IgD-negative memory B cell (primary cell): ENCODE measurements around the gene RFX5. TPM values are rescaled to one million over a fixed set of nuclear protein-coding genes. Genes with fewer than 3 reads are reported as not detected.
"Not testable (repeated sequence)": the region's sequence is repeated elsewhere in the genome, so short reads cannot be mapped to it uniquely, and the experiment has no call there.

Source experiments
- H3K27ac Mint-ChIP-seq, 3 donors: one replicate each; pipeline ENCODE4 v1.8.0; 2020 to 2022; ENCODE audit warnings: mild to moderate bottlenecking in 3 of 3, mixed read lengths in 3 of 3, moderate library complexity in 1 of 3
- H3K27me3 Mint-ChIP-seq: one replicate; pipeline ENCODE4 v1.8.0; 2021; ENCODE audit warnings: mixed read lengths
- H3K36me3 Mint-ChIP-seq: one replicate; pipeline ENCODE4 v1.8.0; 2020; ENCODE audit warnings: mild to moderate bottlenecking, mixed read lengths
- H3K4me1 Mint-ChIP-seq, 3 donors: one replicate each; pipeline ENCODE4 v1.8.0; 2020 to 2022; ENCODE audit warnings: mixed read lengths in 3 of 3, mild to moderate bottlenecking in 1 of 3
- H3K4me3 Mint-ChIP-seq, 4 donors: one replicate each; pipeline ENCODE4 v1.8.0; 2020 to 2022; ENCODE audit warnings: mild to moderate bottlenecking in 4 of 4, mixed read lengths in 4 of 4, moderate library complexity in 3 of 4
- H3K9me3 Mint-ChIP-seq, 3 donors: one replicate each; pipeline ENCODE4 v1.8.0; 2020 to 2021; ENCODE audit warnings: mixed read lengths in 3 of 3, mild to moderate bottlenecking in 1 of 3
- polyA plus RNA-seq: library from polyadenylated mRNA; unstranded; fragments of 300-500 nt; fragmentation: Illumina TruSeq; gene quantifications from one replicate; pipeline ENCODE4 v1.2.3, GENCODE V29; 2021

The RFX5 gene
- polyA plus RNA-seq, 1 donor from 2014 or later = 106 TPM

DNA sequence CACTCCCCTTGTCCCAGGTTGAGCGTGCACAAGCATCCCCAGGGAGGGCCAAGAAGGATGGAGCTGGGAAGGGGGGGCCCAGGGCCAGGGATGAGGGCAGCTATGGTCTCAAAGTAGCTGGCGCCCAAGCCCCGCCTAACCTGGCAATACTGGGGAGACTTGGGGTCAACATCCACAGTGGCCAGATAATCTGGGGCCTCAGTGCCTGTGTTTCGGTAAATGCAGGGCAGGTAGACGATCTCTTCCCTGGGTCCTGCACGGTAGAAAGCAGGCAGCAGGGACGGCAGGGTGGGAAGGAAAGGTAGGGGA lies 22.2 kb upstream of the RFX5 start:
- Mint-ChIP-seq H3K36me3 (no peaks in the 10 kb centered on the region), H3K27me3 (no peaks in the 10 kb centered on the region), H3K27ac (no peak overlapping the region), H3K4me3 (no peak overlapping the region), H3K9me3 (no peaks in the 10 kb centered on the region), H3K4me1 (peaks cover 0 to 2% (median 0%) of the 10 kb centered on the region in 3 donors)

DNA sequence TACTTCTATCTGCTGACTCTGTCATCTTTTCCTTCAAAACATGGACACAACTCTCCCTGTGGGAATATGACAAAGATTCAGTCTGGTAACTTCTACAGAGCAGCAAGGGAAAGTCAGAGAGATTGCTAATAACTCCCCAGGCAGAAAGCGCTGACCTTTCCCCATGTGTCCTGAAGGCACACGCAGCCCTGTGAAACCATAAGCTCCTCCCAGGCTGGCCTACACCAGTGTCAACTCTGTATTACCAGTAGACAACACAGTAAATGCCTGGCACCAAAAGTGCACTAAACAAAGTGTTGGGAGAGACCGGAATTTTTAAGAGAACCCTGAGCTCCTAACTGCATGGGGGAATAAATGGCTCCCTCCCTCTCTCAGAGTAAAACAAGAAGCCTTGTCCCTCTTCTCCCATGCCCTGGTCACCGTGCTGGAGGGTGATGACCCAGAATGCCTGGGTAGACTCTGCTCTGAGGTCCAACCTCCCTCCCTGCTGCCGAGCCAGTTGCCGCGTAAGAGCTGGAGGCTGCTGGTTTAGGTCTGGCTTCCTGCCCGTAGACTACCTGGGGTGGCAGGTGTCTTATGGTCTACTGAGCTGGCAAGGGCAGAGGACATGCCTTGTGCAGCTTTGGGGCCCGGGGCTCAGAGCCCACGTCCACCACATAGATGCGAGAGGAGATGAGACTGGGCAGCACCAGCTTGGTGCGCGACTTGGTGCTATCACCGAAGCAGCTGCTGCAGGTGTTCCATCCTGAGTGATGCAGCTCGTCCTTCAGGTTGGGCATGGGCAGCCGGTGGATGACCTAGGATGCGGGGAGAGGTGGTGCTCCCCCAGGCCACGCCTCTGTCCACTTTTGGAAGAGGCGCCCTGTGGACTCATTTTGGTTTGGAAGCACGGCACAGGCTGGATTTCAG lies 21.6 kb upstream of the RFX5 start:
- H3K27me3 Mint-ChIP-seq = no peaks in the 10 kb centered on the region

DNA sequence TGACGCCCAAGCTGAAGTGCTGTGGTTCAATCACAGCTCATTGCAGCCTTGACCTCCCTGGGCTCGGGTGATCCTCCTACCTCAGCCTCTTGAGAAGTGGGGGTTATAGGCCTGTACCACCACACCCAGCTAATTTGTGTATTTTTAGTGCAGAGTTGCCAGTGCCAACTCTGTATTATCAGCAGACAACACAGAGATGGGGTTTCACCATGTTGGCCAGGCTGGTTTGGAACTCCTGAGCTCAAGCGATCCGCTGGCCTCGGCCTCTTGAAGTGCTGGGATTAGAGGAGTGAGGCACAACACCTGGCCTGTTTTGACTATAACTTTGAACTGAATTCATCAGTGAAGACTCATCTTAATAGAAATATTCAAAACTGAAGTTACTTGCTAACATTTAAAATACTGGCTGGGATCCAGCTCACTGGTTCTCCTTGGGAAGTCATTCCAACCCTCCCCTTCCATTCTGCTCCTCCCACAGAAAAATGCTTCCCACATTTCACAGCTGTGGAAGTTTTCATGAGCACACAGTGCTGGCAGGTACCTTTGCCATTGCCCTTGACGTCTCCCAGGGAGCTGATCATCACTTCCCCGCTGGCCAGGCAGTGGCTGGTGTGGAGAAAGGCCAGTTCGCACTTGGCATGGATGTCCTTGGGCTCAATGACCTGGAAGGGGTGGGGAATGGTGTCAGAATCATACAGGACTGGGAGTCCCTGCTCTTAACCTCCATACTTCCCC lies 20.8 kb upstream of the RFX5 start:
- H3K4me3 Mint-ChIP-seq = no peak overlapping the region
- H3K27me3 Mint-ChIP-seq = no peaks in the 10 kb centered on the region
- peak overlapping the region in 1 of 3 donors; percentile 5 for H3K27ac Mint-ChIP-seq
- no peaks in the 10 kb centered on the region for H3K9me3 Mint-ChIP-seq
- peaks cover 0 to 2% (median 0%) of the 10 kb centered on the region in 3 donors for H3K4me1 Mint-ChIP-seq
- H3K36me3 Mint-ChIP-seq = no peaks in the 10 kb centered on the region

More for the DNA sequence above, 21.6 kb upstream of the RFX5 start:
- Mint-ChIP-seq H3K4me1 (peaks cover 0 to 2% (median 0%) of the 10 kb centered on the region in 3 donors), H3K9me3 (no peaks in the 10 kb centered on the region), H3K4me3 (no peak overlapping the region), H3K27ac (peak overlapping the region in 1 of 3 donors; percentile 5), H3K36me3 (no peaks in the 10 kb centered on the region)

DNA sequence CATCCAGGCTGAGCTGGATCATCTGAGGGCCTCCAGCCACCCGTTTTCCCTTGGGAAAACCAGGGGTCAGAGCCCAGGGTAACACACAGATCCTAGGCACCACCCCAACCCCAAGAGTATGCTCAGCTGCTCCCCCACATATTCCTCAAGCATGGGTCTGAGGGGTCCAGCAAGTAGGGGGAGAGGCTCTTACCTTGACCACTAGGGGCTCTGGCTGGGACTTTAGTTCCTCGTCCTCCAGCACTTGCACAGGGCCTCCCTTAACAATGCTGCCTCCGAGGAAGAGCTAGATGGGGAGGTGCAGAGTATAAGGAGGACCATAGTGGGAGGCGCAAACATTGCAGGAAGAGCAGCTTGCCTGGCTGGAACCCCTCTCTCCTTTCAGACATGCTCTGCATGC lies 17.9 kb upstream of the RFX5 start:
- no peaks in the 10 kb centered on the region for H3K27me3 Mint-ChIP-seq
- H3K4me3 Mint-ChIP-seq = no peak overlapping the region
- H3K36me3 Mint-ChIP-seq = no peaks in the 10 kb centered on the region
- no peak overlapping the region for H3K27ac Mint-ChIP-seq
- H3K9me3 Mint-ChIP-seq = no peaks in the 10 kb centered on the region
- H3K4me1 Mint-ChIP-seq = peaks cover 0 to 2% (median 0%) of the 10 kb centered on the region in 3 donors

DNA sequence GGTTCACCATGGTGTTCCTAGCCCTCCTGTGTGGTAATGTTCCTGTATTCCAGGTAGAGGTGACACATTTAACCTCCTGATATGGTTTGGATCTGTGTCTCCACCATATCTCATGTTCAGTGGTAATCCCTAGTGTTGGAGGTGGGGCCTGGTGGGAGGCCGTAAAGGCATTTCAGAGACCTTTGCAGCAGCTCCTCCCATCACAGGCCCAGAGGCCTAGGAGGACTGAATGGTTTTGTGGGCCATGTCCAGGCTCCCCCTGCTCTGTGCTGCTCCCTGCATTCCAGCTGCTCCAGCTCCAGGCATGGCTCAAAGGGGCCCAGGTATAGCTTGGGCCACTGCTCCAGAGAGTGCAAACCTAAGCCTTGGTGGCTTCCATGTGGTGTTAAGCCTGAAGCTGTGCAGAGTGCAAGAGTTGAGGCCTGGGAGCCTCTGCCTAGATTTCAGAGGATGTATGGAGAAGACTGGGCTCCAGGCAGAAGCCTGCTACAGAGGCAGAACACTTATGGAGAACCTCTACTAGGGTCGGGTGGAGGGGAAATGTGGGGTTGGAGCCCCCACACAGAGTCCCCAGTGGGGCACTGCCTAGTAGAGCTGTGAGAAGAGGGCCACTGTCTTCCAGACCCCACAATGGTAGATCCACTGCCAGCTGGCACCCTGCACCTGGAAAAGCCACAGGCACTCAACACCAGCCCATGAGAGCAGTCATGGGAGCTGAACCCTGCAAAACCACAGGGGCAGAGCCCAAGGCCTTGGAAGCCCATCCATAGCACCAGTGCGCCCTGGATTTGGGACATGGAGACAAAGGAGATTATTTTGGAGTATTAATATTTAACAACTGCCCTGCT lies 15.5 kb upstream of the RFX5 start:
- peak overlapping the region in 1 of 4 donors; percentile 54 for H3K4me3 Mint-ChIP-seq
- H3K36me3 Mint-ChIP-seq = no peaks in the 10 kb centered on the region
- no peaks in the 10 kb centered on the region for H3K9me3 Mint-ChIP-seq
- no peak overlapping the region for H3K27ac Mint-ChIP-seq
- H3K27me3 Mint-ChIP-seq = no peaks in the 10 kb centered on the region
- H3K4me1 Mint-ChIP-seq = peaks cover 0 to 1% (median 0%) of the 10 kb centered on the region in 3 donors

DNA sequence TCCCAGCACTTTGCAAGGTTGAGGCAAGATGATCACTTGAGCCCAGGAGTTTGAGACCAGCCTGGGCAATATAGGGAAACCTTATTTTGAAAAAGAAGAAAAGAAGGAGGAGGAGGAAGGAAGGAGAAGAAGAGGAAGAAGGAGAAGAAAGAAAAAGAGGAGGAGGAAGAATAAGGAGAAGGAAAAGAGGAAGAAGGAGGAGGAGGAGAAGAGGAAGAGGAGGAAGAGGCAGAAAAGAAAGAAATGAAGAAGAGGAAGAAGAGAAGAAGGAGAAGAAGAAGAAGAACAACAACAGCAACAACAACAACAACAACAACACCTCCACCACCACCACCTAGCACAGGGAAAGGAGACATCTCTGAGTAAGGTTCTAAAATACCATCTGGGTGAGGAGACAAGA lies 14.8 kb upstream of the RFX5 start:
- no peaks in the 10 kb centered on the region for H3K4me1 Mint-ChIP-seq
- no peak overlapping the region for H3K27ac Mint-ChIP-seq
- H3K9me3 Mint-ChIP-seq = no peaks in the 10 kb centered on the region
- no peaks in the 10 kb centered on the region for H3K36me3 Mint-ChIP-seq
- H3K27me3 Mint-ChIP-seq = no peaks in the 10 kb centered on the region
- no peak overlapping the region for H3K4me3 Mint-ChIP-seq

DNA sequence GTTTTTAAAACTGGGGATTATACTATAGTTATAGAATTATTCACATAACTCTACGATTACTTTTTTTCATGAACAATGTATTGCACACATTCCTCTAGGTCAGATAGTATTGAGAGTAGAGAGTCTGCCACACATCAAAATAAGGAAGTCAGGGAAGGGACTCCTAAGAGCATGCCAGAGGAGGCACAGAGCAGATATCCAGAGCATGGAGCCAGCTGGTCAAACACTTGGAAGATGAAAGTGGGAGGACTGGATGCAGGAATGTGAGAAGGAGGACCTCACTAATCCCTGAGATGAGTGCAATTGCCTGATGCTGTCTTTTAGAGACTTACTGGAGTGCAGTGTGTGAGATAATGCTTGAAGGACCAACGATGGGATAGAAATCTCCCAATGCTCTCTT lies 9.6 kb upstream of the RFX5 start:
- H3K4me3 Mint-ChIP-seq = no peak overlapping the region
- H3K36me3 Mint-ChIP-seq = no peaks in the 10 kb centered on the region
- no peaks in the 10 kb centered on the region for H3K27me3 Mint-ChIP-seq
- no peak overlapping the region for H3K27ac Mint-ChIP-seq
- peaks cover 0 to 1% (median 0%) of the 10 kb centered on the region in 3 donors for H3K9me3 Mint-ChIP-seq
- H3K4me1 Mint-ChIP-seq = no peaks in the 10 kb centered on the region

DNA sequence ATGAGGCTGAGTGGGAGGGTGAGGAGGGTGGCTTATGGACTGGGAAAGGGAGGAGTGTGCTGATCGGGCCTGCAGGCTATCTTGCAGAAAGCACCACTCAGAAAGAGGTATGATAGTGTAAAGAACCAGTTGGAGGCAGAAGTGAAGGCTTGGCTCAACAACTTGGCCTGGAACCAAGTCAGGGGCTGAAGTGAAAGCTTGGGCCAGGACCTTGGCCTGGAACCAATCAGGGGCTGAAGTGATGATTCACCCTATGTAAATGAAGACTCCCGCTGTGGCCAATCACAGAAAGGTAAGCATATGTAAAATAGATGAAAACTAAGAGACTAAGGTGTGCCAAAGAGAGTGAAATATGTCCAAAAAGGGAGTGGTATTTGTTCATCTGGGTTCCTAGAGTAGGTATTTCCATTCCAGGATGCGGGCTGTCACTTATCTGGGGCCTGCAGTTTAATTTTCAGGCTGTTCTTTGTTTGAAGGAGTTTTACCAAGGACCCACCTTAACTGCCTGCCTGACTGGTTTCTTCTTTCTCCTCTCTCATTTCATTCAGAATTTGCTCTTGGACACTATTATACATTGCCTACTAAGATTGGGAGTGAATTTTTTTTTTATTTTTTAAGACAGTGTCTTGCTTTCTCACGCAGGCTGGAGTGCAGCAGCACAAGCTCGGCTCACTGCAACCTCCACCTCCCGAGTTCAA lies 5.1 kb upstream of the RFX5 start:
- no peaks in the 10 kb centered on the region for H3K27me3 Mint-ChIP-seq
- H3K4me1 Mint-ChIP-seq = peaks cover 8 to 11% (median 10%) of the 10 kb centered on the region in 3 donors
- no peaks in the 10 kb centered on the region for H3K36me3 Mint-ChIP-seq
- H3K27ac Mint-ChIP-seq = no peak overlapping the region
- peak overlapping the region in 1 of 4 donors; percentile 38 for H3K4me3 Mint-ChIP-seq
- H3K9me3 Mint-ChIP-seq = peaks cover 0 to 3% (median 3%) of the 10 kb centered on the region in 3 donors

DNA sequence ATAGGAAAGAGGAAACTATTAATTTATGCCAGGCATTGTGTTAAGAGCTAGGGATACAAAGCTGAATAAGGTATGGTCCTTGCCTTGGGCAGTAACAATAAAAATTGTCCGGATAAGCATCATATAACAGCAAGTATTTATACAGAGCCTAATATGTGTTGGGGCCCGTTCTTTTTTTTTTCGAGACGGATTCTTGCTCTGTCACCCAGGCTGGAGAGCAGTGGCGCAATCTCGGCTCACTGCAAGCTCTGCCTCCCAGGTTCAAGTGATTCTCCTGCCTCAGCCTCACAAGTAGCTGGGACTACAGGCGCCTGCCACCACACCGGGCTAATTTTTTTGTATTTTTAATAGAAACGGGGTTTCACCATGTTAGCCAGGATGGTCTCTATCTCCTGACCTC lies 3.3 kb upstream of the RFX5 start:
- not testable (repeated sequence) for H3K27me3 Mint-ChIP-seq, H3K36me3 Mint-ChIP-seq, H3K9me3 Mint-ChIP-seq, H3K4me3 Mint-ChIP-seq
- Mint-ChIP-seq H3K4me1 (peaks cover 20 to 21% (median 20%) of the 10 kb centered on the region in 3 donors), H3K27ac (peak overlapping the region in 1 of 3 donors; percentile 17)

DNA sequence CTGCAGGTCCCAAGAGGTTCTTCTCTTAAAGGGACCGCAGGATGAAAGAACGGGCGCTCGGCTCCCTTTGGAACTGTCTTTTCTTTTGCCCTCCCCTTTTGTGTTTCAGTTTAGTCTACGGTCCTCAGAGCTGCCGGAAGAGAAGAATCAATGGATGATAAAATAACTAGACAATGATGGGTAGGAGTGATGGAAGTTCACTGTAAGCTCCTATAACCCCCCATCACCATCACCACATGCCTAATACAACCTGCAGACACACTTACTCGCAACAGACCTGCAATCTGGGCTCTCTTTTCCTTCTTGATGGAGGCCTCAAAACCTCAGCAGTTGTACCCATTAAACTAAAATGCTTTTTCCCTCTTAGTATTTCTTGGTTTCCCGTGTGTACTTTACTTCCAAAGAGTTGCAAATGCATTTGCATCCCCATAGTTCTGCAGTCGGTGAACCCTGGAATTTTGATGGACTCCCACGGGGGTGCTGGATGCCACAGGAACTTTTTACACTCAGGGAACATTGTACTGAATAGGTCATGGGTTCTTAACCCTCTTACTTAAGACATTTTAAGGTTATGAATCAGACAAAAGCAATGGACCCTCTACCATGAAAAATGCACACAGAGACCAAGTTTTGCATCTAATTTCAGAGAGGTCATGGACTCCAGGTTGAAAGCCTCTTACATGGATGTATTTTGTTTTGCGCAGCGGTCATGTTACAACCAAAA lies 633 bp upstream of the RFX5 start:
- peaks cover 0 to 3% (median 3%) of the 10 kb centered on the region in 3 donors for H3K9me3 Mint-ChIP-seq
- H3K4me1 Mint-ChIP-seq = peaks cover 21 to 30% (median 24%) of the 10 kb centered on the region in 3 donors
- H3K27ac Mint-ChIP-seq = peak overlapping the region; percentile 97 to 99 (median 99)
- H3K4me3 Mint-ChIP-seq = peak overlapping the region; percentile 93 to 99 (median 96)
- H3K27me3 Mint-ChIP-seq = no peaks in the 10 kb centered on the region
- peaks cover 3% of the 10 kb centered on the region for H3K36me3 Mint-ChIP-seq

DNA sequence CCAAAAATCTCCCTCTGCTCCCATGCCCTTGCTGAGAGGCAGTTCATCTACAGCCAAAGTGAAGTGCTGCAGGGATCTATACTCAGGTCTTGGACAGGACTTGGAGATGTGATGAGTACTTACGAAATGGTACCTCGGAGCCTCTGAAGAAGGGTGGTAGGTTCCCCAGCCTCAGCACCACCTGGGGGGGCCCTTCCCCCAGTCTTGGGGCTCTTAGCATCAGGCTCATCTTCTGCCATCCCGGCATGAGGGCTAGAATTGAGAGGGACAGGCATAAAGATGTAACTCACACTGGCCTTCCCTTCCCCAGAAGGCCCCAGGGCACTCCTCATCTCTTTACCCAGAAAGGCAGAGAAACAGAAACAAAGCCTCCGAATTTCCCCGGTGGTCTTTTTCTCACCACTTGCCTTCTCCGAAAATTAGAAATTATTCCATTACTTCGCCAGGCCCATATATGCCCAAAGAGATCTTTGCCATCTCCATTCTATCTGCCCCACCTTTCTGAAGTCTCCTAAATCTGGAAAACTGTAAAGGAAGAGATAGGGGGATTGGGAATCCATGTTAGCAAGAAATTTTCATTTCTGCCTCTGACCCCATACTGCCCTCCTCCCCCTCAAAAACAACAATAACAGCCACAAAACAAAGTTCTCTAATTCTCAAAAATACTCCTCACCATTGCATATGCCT lies 827 bp downstream of the RFX5 start:
- H3K4me1 Mint-ChIP-seq = peaks cover 21 to 30% (median 24%) of the 10 kb centered on the region in 3 donors
- no peaks in the 10 kb centered on the region for H3K27me3 Mint-ChIP-seq
- H3K9me3 Mint-ChIP-seq = peaks cover 0 to 3% (median 1%) of the 10 kb centered on the region in 3 donors
- peak overlapping the region; percentile 97 to 99 (median 99) for H3K27ac Mint-ChIP-seq
- peaks cover 3% of the 10 kb centered on the region for H3K36me3 Mint-ChIP-seq
- peak overlapping the region; percentile 93 to 99 (median 96) for H3K4me3 Mint-ChIP-seq

DNA sequence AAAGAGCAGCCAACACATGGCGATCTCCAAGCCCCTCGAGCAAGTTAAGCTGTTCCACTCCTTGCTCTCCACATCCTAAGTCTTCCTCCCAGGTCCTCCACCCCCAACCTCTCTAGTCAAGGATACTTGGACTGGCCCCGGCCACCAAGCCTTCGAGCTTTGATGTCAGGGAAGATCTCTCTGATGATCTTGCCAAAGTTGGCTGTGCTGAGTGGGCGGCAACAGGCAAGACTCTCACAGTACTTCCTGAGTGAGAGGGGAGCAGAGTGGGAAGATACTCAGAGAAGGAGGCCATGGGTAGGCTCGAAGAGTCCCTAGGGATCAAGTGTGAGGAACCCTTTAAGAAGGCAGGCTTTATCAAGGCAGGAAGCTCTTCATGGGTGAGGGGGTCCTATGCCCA lies 2.8 kb downstream of the RFX5 start:
- Mint-ChIP-seq H3K27me3 (no peaks in the 10 kb centered on the region), H3K27ac (peak overlapping the region; percentile 45 to 82 (median 75)), H3K4me1 (peaks cover 27 to 40% (median 32%) of the 10 kb centered on the region in 3 donors), H3K4me3 (peak overlapping the region in 3 of 4 donors; percentile 30 to 67 (median 57)), H3K9me3 (peaks cover 0 to 1% (median 0%) of the 10 kb centered on the region in 3 donors), H3K36me3 (peaks cover 3% of the 10 kb centered on the region)

DNA sequence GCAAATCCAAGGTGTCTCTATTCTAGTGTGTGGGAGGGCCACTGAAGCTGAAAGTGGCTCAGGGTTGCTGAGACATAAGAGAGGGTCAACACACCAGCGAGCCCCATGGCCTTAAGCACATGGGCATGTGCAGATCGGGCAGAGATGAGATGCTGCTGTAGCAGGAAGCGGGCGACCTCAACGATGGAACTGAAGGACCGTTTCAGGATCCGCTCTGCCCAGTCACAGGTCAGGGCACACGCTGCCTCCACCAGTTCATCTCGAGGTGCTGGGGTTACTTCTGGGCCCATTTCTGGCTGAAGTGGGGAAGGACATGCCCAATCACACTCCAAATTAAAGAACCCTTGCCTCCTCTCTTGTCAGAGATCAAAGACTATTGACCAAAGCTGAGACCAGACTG lies 3.5 kb downstream of the RFX5 start:
- Mint-ChIP-seq H3K36me3 (peaks cover 3% of the 10 kb centered on the region), H3K4me1 (peaks cover 27 to 41% (median 32%) of the 10 kb centered on the region in 3 donors), H3K4me3 (peak overlapping the region in 1 of 4 donors; percentile 46), H3K9me3 (peaks cover 0 to 1% (median 0%) of the 10 kb centered on the region in 3 donors), H3K27me3 (no peaks in the 10 kb centered on the region), H3K27ac (peak overlapping the region in 2 of 3 donors; percentile 75 to 82)
